ENCODE data around the gene ARL10.

Gene ARL10

DNA sequence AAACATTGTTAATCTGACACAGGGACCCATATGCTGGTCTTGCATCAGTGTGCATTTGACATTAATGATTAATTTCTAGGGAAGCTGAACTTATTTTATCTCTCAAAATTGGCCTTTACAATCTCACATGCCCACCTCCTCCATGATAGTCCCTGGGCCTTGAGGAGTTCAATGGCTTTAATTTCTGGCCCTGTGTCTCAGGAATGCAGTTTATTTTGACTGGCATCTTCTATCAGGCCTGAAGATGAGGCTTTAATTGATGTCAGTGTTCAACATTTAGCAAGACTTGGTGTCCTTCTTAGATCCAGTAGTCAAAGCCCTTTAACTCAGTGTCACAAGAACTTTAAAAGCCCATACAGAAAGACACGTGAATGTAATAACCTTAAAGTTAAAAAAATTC lies 61.6 kb downstream of the ARL10 start:
- no peaks in the 10 kb centered on the region for H3K9me3 ChIP-seq (ENCODE audit: control insufficient read depth, insufficient read depth, low read depth, low read length)
- no peaks in the 10 kb centered on the region for H3K4me1 ChIP-seq (ENCODE audit: control insufficient read depth, insufficient read depth, low read length)
- H3K36me3 ChIP-seq (ENCODE audit: control insufficient read depth in 2 of 2, insufficient read depth in 1 of 2, low read length in 2 of 2), result no peaks in the 10 kb centered on the region
- H3K4me3 ChIP-seq (ENCODE audit: low read depth, low read length), result no peak overlapping the region
- POLR2A ChIA-PET, result no interaction called here
- no peak overlapping the region for H3K27ac ChIP-seq (ENCODE audit: extremely low read depth, low read depth, low read length)
- CTCF ChIA-PET, result interaction anchor here (0.8 to 1.5 kb wide), 2 partner anchors 10 to 22 kb away, joined by 4 to 7 read pairs; partner anchors contain the start of gene CLTB
- TF ChIP-seq ZNF280D (tag by site-specific recombination; IDR thresholded peaks at IDR 0.05) (no peak), TCF7L2 (IDR thresholded peaks at IDR 0.05; ENCODE audit: borderline replicate concordance, low read depth, low read length) (no peak)

DNA sequence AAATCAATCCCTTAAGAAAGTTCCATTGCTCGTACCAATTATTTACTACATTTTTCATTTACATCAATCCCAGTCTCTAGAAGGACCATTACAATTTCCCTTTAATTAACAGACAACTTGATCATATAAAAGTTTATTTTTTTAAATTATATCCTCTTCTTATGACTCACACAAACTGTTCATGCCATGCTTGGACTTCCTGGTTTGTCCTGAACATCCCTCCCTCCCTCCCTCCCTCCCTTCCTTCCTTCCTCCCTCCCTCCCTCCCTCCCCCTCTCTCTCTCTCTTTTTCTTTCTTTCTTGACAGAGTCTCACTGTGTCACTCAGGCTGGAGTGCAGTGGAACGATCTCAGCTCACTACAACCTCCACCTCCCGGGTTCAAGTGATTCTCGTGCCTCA lies 62.7 kb downstream of the ARL10 start:
- H3K36me3 ChIP-seq (ENCODE audit: control insufficient read depth in 2 of 2, insufficient read depth in 1 of 2, low read length in 2 of 2), result no peaks in the 10 kb centered on the region
- TF ChIP-seq ZNF561 (tag by site-specific recombination; IDR thresholded peaks at IDR 0.05; ENCODE audit: borderline replicate concordance) (no peak), ZNF112 (tag by site-specific recombination; IDR thresholded peaks at IDR 0.05) (no peak), ZNF670 (tag by site-specific recombination; IDR thresholded peaks at IDR 0.05; ENCODE audit: low read depth) (no peak), ZNF548 (tag by site-specific recombination; IDR thresholded peaks at IDR 0.05) (no peak), ZNF529 (tag by site-specific recombination; IDR thresholded peaks at IDR 0.05; ENCODE audit: insufficient replicate concordance) (no peak), TCF7L2 (IDR thresholded peaks at IDR 0.05; ENCODE audit: borderline replicate concordance, low read depth, low read length) (no peak), BCL11A (tag by site-specific recombination; IDR thresholded peaks at IDR 0.05; ENCODE audit: low read depth) (no peak), AEBP2 (tag by site-specific recombination; IDR thresholded peaks at IDR 0.05; ENCODE audit: borderline replicate concordance) (no peak), ZNF138 (tag by site-specific recombination; IDR thresholded peaks at IDR 0.05; ENCODE audit: borderline replicate concordance) (no peak), ZNF514 (tag by site-specific recombination; IDR thresholded peaks at IDR 0.05) (no peak), ZFP37 (tag by site-specific recombination; IDR thresholded peaks at IDR 0.05) (no peak), PATZ1 (tag by site-specific recombination; IDR thresholded peaks at IDR 0.05) (no peak), ZFP3 (tag by site-specific recombination; IDR thresholded peaks at IDR 0.05; ENCODE audit: low read depth) (no peak), ZNF843 (tag by site-specific recombination; IDR thresholded peaks at IDR 0.05) (no peak), MZF1 (tag by site-specific recombination; IDR thresholded peaks at IDR 0.05; ENCODE audit: borderline replicate concordance) (no peak), ZNF423 (tag by site-specific recombination; IDR thresholded peaks at IDR 0.05) (no peak)
- H3K9me3 ChIP-seq (ENCODE audit: control insufficient read depth, insufficient read depth, low read depth, low read length), result no peaks in the 10 kb centered on the region
- no peaks in the 10 kb centered on the region for H3K4me1 ChIP-seq (ENCODE audit: control insufficient read depth, insufficient read depth, low read length)
- no peak overlapping the region for H3K4me3 ChIP-seq (ENCODE audit: low read depth, low read length)
- POLR2A ChIA-PET, result no interaction called here
- CTCF ChIA-PET, result no interaction called here
- no peak overlapping the region for H3K27ac ChIP-seq (ENCODE audit: extremely low read depth, low read depth, low read length)

Data from HEK293 (cell line).